GM12873 (cell line): Measurements from ENCODE around the gene RGS6.

Experiments
- TF ChIP-seq, protein P1 (sequence below): IDR thresholded peaks from 2 replicates; pipeline ENCODE4 v1.5.1; 2012; ENCODE audit warnings: low read depth, mild to moderate bottlenecking, moderate library complexity, low read length, control low read depth; ENCODE audit not compliant: insufficient read depth; ENCODE audit errors: missing control alignments

RGS6 gene

DNA sequence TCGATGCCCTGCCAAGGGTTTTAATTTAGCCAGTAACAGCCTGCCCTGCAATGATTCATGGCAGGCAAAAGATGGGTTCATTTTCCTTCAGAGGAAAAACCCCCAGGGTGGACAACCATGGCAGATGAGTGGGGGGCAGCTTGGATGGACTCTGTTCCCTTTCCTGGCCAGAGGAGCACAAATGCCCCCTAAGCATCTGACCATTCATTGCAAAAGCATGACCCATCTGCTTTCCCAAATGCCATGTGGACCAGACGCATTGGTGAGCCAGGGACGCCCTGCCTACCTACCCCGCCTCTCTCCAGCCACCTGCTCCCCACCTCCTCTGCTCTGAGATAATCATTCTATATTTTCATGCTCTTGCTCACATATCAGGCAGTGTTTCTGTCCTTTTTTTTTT is 679.8 kb downstream of the RGS6 start:
- TF ChIP-seq, protein P1, sequence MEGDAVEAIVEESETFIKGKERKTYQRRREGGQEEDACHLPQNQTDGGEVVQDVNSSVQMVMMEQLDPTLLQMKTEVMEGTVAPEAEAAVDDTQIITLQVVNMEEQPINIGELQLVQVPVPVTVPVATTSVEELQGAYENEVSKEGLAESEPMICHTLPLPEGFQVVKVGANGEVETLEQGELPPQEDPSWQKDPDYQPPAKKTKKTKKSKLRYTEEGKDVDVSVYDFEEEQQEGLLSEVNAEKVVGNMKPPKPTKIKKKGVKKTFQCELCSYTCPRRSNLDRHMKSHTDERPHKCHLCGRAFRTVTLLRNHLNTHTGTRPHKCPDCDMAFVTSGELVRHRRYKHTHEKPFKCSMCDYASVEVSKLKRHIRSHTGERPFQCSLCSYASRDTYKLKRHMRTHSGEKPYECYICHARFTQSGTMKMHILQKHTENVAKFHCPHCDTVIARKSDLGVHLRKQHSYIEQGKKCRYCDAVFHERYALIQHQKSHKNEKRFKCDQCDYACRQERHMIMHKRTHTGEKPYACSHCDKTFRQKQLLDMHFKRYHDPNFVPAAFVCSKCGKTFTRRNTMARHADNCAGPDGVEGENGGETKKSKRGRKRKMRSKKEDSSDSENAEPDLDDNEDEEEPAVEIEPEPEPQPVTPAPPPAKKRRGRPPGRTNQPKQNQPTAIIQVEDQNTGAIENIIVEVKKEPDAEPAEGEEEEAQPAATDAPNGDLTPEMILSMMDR: no peak

DNA sequence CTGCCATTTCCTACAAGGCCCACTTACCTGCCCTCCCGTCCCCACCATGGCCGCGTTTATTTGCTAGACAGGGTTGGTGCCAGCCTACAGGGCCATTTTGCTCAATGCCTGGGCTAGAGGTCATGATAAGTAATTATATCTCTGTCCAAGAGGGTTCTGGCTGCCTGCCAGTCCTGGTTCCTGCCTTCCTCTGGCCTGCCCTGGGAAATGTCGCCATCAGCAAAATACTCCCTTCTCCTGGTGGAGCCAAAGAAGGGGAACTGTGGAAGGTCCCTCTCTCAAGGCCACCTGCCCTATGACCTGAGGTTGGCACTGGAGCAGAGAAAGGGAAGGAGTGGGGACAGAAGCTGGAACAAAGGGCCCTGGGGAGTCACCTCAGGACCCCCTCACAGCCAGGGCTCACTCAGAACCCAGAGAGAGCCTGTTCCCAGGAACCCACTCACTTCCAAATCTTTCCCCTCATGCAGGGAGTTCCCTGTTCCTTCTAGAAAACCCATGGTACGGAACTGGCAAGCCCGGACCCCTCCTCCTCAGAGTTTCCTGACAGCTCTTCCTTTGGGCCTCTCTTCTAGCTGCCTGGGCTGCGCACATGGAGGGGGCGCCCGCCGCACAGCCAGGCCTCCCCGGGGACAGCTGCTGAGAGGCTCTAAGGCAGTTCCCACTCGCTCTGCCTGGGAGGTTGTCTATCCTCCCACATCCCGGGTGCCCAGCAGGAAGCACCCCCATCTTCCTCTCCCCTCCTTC is 681.2 kb downstream of the RGS6 start:
- TF ChIP-seq, protein P1: no peak

DNA sequence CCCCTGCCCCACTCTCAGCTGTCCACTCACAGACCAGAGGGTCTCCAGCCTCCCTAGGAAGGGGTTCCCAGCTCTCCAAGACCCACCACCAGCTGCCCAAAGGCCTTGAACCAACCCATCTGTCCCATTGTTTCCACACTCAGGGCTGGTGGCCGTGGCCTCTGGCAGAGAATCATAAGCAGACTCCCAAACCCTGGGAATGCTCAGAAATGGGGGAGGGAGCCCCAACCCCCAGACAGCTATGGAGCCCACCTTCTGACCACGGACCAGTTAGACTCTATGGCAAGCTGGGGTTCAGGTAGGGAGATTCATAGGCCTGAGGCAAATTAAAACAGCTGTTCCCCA is 681.7 kb downstream of the RGS6 start:
- TF ChIP-seq, protein P1: no peak

DNA sequence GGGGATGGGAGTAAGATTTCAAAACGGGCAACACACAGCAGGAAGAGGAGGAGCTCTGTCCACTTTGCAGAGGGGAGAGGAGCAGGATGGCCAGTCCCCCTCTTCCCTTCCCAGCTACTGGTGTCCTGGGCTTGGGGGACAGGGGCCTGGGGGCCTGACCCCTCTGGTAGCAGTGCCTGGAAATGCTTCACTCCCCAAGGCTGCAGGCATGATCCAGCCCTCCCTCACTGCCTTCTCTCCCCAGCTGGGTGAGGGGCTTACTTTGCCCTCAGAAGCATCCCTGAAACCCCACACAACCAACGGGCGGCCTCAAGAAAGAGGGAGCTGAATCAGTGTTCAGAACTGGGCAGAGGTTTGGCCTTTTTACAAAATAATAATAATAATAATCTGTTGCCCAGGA is 682.1 kb downstream of the RGS6 start:
- TF ChIP-seq, protein P1: no peak

DNA sequence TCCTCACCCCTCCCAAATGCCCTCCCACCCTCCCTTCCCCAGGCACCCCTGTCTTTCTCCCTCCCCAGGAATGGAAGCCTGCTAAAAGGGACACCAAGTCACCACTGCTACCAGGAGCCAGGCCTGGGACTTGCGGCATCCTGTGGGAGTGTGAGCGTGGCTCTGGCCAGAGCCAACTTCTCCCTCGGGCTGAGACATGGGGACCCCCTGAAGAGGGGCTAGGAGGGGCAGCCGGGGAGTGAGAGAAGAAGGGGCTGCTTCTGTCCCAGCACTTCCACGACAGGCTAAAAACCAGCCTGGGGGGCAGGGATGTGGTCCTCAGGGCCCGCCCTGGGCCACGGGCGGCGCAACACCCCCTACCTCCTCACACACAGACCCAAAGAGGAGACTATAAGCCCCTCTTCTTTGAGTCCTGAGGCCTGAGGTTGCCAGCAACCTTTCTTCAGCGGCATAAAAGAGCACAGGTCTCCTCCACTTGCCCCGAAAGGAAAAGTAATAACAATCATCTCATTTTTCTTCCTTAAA is 682.7 kb downstream of the RGS6 start:
- TF ChIP-seq, protein P1: no peak

DNA sequence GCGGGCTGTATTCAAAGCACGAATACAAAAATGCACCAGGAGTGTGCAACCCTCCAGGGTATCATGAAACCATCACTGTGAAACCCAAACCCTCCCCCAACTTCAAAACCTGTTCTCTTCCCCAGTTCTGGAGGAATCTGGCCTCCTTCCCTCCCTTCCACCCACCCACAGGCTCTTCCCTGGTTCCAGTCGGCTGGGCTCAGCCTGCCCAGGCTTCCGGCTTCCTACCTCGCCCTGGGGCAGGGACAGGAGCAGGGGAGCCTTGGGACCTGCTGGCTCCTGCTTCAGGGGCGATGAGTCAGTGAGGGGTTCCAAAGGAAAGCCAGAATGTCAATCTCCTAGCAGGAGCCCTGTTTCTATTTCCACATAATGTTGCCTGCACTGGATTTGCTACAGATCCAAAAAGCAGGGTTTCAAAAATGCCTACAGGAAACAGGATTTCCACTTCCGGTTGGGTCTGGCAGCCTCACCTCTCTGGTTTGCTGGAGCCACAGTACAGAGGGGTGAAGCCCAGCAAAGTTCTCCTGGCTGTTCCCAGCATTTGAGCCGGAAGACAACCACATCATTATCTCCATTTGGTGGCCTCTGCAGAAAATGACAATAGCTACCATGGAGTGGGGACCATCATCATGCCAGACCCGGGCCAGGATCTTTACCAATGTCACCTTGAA is 683.4 kb downstream of the RGS6 start:
- TF ChIP-seq, protein P1: no peak
